Measurements from ENCODE around the gene SPATA17.

GRCh38 chr1:217919683-217920388 lies 288.7 kb downstream of the SPATA17 start:
- TF ChIP-seq CTCF (IDR thresholded peaks at IDR 0.05) (no peak), POLR2A (IDR thresholded peaks at IDR 0.05) (no peak)

All from right lobe of liver (tissue), 4 donors.